Measurements from ENCODE around the gene RGS19. TPM values are rescaled to one million over a fixed set of nuclear protein-coding genes. Genes with fewer than 3 reads are reported as not detected.
A peak's percentile ranks its signal among the peaks of the same experiment; 100 is the strongest.

The RGS19 gene
- total and polyA plus RNA-seq, 3 donors from 2014 or later = 4.4 to 10.4 (median 7.3) TPM

DNA sequence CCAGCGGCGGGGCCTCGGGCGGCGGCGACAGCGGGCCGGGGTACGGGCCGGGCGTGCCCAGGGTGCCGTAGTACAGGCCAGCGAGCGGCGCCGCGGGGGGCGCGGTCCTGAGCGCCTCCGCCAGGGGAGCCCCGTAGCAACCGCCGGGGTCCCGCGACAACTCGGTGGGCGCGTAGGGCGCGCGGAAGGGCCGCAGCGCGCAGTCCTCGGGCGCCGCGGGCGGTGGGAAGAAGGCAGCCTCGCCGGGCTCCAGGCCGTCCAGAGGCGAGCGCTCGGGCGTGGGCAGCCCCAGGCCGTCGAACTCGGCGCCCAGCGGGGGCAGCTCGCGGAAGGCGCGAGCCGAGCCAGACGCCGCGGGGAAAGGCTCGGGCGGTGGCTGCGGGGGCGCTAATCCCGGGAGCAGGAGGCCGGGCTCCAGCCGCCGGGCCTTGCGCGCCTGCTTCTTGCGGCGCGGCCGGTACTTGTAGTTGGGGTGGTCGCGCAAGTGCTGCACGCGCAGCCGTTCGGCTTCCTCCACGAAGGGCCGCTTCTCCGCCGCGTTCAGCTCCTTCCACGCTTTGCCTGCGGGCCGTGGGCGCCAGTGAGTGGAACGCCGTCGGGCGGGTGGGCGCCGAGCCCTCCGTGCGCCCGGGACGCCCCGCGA lies 30.8 kb downstream of the RGS19 start:
- DNase-seq = no peak
- peaks cover 8% of the 10 kb centered on the region for H3K4me1 ChIP-seq
- TF ChIP-seq POLR2A (IDR thresholded peaks at IDR 0.05) = no peak
- TF ChIP-seq, protein P1, sequence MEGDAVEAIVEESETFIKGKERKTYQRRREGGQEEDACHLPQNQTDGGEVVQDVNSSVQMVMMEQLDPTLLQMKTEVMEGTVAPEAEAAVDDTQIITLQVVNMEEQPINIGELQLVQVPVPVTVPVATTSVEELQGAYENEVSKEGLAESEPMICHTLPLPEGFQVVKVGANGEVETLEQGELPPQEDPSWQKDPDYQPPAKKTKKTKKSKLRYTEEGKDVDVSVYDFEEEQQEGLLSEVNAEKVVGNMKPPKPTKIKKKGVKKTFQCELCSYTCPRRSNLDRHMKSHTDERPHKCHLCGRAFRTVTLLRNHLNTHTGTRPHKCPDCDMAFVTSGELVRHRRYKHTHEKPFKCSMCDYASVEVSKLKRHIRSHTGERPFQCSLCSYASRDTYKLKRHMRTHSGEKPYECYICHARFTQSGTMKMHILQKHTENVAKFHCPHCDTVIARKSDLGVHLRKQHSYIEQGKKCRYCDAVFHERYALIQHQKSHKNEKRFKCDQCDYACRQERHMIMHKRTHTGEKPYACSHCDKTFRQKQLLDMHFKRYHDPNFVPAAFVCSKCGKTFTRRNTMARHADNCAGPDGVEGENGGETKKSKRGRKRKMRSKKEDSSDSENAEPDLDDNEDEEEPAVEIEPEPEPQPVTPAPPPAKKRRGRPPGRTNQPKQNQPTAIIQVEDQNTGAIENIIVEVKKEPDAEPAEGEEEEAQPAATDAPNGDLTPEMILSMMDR (IDR thresholded peaks at IDR 0.05) = no peak
- intact Hi-C loops (cut with DNase I; ENCODE audit: low total_unique reads) = no loop called here
- H3K27ac ChIP-seq = no peak overlapping the region
- no peaks in the 10 kb centered on the region for H3K36me3 ChIP-seq (ENCODE audit: low read depth, missing control alignments)
- no peaks in the 10 kb centered on the region for H3K27me3 ChIP-seq
- peak overlapping the region; percentile 40 to 49 for H3K4me3 ChIP-seq
- 2% methylated on average over 49 of the region's 101 CpGs; no CpG with 5 or more reads in 1 of the 2 donors for WGBS, 2 donors
- no peaks in the 10 kb centered on the region for H3K9me3 ChIP-seq

DNA sequence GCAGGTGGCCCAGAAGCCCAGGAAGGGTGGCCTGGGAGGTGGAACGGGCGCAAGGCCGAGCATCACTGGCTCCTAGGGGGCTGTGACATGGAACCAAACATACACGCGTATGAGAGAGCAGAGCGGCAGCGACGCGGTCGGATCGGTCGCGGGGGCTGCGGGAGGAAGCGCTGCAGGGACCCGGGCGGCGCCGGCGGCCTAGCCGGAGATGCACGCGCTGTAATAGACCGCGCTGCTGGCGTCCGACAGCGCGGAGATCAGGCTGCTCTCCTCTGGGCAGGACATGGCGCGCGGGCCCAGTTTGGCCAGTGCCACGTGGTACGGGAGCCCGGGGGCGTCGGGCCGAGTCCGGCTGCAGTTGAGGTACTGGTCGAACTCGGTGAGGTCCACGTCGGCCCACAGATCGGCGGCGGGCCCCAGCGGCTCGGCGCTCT lies 31.3 kb downstream of the RGS19 start:
- no peak for TF ChIP-seq POLR2A (IDR thresholded peaks at IDR 0.05)
- TF ChIP-seq, protein P1 (IDR thresholded peaks at IDR 0.05) = no peak
- intact Hi-C loops (cut with DNase I; ENCODE audit: low total_unique reads) = no loop called here
- no peak for DNase-seq
- no peaks in the 10 kb centered on the region for H3K27me3 ChIP-seq
- H3K27ac ChIP-seq = no peak overlapping the region
- H3K9me3 ChIP-seq = no peaks in the 10 kb centered on the region
- 8 to 16% methylated on average over 14 to 44 of the region's 49 CpGs for WGBS, 2 donors
- peaks cover 8% of the 10 kb centered on the region for H3K4me1 ChIP-seq
- no peaks in the 10 kb centered on the region for H3K36me3 ChIP-seq (ENCODE audit: low read depth, missing control alignments)
- H3K4me3 ChIP-seq = peak overlapping the region; percentile 40 to 49

DNA sequence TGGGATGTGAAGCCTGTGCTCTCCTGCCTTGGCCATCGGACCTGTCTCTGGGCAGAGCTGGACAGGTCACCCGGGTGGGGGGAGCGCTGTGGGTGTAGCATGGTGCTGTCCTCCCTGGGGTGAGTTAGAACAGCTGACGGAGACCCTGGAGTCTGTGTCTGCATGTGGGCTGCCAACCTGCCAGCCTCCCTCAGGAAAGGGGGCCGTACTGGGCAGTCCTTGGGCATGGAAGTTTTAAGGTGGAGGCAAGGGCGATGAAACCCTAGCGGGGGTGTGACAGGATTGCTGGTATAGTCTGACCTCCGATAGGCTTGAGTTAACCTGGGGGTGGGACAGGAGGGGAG lies 32.3 kb downstream of the RGS19 start:
- TF ChIP-seq, protein P1 (IDR thresholded peaks at IDR 0.05) = no peak
- TF ChIP-seq POLR2A (IDR thresholded peaks at IDR 0.05) = no peak
- no peaks in the 10 kb centered on the region for H3K27me3 ChIP-seq
- peaks cover 13% of the 10 kb centered on the region for H3K4me1 ChIP-seq
- intact Hi-C loops (cut with DNase I; ENCODE audit: low total_unique reads) = no loop called here
- no peak overlapping the region for H3K27ac ChIP-seq
- H3K36me3 ChIP-seq (ENCODE audit: low read depth, missing control alignments) = no peaks in the 10 kb centered on the region
- WGBS, 2 donors = 58 to 79% methylated on average over 6 to 8 of the region's 8 CpGs
- no peaks in the 10 kb centered on the region for H3K9me3 ChIP-seq
- no peak for DNase-seq
- H3K4me3 ChIP-seq = no peak overlapping the region

DNA sequence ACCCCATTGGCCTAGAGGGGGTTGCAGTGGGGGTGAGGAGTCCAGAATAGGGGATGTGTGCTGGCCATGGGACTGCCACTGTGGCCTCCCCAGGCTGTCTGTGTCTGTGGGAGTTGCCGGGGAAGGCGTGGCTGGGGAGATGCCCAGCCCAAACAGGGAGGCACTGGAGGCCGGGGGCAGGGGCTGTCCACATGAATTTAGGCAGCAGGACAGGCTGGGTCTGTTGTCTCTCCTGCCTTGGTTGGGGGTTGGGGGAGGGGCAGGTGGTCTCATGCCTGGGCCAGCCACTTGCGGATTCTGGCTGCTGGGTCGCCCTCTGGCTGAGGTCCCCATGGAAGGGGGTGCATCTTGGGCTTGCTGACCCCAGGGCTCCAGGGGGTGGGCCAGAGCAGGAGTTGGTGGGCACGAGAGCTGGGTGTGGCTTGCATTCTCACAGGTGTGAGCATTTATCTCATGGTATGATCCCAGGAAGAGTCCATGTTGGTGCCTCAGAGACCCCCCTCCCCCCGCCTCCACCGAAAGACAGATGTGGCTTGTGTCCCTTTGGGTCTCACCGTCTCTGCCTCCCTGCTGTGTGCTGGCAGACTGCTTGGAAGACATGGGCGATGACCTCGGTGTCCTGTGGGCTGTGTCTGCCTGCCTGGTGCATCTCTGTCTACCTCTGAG lies 33.8 kb downstream of the RGS19 start:
- intact Hi-C loops (cut with DNase I; ENCODE audit: low total_unique reads) = no loop called here
- Histone ChIP-seq H3K27ac (no peak overlapping the region), H3K27me3 (no peaks in the 10 kb centered on the region), H3K4me3 (no peak overlapping the region), H3K4me1 (peaks cover 18% of the 10 kb centered on the region), H3K36me3 (ENCODE audit: low read depth, missing control alignments) (no peaks in the 10 kb centered on the region), H3K9me3 (no peaks in the 10 kb centered on the region)
- TF ChIP-seq, protein P1 (IDR thresholded peaks at IDR 0.05) = no peak
- TF ChIP-seq POLR2A (IDR thresholded peaks at IDR 0.05) = no peak
- no peak for DNase-seq
- WGBS, 2 donors = 64 to 68% methylated on average over 8 to 11 of the region's 11 CpGs
